Adrenal gland (tissue), 5 donors: ENCODE results near the gene KPNA1.

Source experiments
- CTCF ChIP-seq, 6 experiments: fragments of 450-650 bp in 4 of 6; fragments of 200-600 bp in 2 of 6; sonication (generic) in 1 of 6; IDR thresholded peaks; 1 replicate in 5 of 6; 2 replicates in 1 of 6; pipeline versions ENCODE4 v1.5.1 to v1.8.0; 2016 to 2021; ENCODE audit warnings: antibody characterized with exemption in 6 of 6, mild to moderate bottlenecking in 2 of 6, moderate library complexity in 1 of 6
- POLR2A ChIP-seq, 2 donors: fragments of 450-650 bp; IDR thresholded peaks; one replicate each; pipeline ENCODE4 v1.6.1; 2017; ENCODE audit warnings: antibody characterized with exemption in 2 of 2, mild to moderate bottlenecking in 2 of 2, moderate library complexity in 1 of 2
- donor health status: DM: no; HTN: no; CAD: no.

- TF ChIP-seq POLR2A (IDR thresholded peaks at IDR 0.05) (no peak), CTCF (IDR thresholded peaks at IDR 0.05) (no peak)
Observed at GRCh38 chr3:122462406-122462805, 52.3 kb downstream of the KPNA1 start.
